Umbilical cord (tissue), 2 donors: ENCODE measurements around the gene P3H3. TPM values are rescaled to one million over a fixed set of nuclear protein-coding genes. Genes with fewer than 3 reads are reported as not detected.

Source experiments
- DNase-seq: peaks from one replicate; pipeline ENCODE4 v3.0.0-alpha.2; 2015; ENCODE audit warnings: low spot score
- total RNA-seq: library from RNA; depleted of rRNA; stranded (reverse); fragments of >200 nt; gene quantifications from one replicate; pipeline ENCODE4 v1.2.3, GENCODE V29; 2014; ENCODE audit warnings: low replicate concordance; ENCODE audit not compliant: insufficient read depth

The P3H3 gene, protein sequence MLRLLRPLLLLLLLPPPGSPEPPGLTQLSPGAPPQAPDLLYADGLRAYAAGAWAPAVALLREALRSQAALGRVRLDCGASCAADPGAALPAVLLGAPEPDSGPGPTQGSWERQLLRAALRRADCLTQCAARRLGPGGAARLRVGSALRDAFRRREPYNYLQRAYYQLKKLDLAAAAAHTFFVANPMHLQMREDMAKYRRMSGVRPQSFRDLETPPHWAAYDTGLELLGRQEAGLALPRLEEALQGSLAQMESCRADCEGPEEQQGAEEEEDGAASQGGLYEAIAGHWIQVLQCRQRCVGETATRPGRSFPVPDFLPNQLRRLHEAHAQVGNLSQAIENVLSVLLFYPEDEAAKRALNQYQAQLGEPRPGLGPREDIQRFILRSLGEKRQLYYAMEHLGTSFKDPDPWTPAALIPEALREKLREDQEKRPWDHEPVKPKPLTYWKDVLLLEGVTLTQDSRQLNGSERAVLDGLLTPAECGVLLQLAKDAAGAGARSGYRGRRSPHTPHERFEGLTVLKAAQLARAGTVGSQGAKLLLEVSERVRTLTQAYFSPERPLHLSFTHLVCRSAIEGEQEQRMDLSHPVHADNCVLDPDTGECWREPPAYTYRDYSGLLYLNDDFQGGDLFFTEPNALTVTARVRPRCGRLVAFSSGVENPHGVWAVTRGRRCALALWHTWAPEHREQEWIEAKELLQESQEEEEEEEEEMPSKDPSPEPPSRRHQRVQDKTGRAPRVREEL
- total RNA-seq, result 74.6 TPM

DNA sequence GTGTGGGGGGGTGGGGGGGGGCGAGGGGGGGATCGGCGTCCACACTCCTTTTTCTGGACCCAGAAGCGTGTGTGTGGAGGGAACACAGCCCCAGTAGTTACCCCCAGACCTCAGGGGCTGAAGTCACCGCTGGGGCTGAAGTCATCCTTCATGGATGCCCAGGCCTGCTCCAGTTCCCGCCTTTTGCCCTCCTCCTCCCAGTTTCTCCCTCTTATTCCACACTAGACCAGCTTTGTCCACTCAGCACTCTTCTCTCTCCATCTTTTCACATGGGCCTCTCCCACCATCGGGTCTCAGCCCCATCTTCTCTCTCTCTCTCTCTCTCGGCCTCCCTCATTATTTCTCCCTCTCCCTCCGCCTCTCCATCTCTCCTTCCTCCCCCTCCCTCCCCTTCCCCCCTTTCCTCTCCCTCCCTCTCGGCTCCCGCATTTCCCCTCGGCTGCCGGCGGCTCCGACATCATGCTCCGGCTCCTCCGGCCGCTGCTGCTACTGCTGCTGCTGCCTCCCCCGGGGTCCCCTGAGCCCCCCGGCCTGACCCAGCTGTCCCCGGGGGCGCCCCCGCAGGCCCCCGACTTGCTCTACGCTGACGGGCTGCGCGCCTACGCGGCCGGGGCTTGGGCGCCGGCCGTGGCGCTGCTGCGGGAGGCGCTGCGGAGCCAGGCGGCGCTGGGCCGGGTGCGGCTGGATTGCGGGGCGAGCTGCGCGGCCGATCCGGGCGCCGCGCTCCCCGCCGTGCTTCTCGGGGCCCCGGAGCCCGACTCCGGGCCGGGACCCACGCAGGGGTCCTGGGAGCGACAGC lies at the start of gene P3H3:
Gene P3H3, plus strand, starts transcription at position 426 of the 799 bp plus-strand sequence. Its CDS starts 34 bp downstream, at position 460.
- DNase-seq, result peak; percentile 77

GRCh38 chr12:6778574-6779550 lies 49.3 kb upstream of the P3H3 start:
- peak; percentile 98 for DNase-seq

- DNase-seq, result no peak
Observed at GRCh38 chr12:6779708-6780432, 48.3 kb upstream of the P3H3 start.

GRCh38 chr12:6780573-6780972 lies 47.6 kb upstream of the P3H3 start:
- no peak for DNase-seq

GRCh38 chr12:6782119-6782518 lies 46.1 kb upstream of the P3H3 start:
- no peak for DNase-seq

DNA sequence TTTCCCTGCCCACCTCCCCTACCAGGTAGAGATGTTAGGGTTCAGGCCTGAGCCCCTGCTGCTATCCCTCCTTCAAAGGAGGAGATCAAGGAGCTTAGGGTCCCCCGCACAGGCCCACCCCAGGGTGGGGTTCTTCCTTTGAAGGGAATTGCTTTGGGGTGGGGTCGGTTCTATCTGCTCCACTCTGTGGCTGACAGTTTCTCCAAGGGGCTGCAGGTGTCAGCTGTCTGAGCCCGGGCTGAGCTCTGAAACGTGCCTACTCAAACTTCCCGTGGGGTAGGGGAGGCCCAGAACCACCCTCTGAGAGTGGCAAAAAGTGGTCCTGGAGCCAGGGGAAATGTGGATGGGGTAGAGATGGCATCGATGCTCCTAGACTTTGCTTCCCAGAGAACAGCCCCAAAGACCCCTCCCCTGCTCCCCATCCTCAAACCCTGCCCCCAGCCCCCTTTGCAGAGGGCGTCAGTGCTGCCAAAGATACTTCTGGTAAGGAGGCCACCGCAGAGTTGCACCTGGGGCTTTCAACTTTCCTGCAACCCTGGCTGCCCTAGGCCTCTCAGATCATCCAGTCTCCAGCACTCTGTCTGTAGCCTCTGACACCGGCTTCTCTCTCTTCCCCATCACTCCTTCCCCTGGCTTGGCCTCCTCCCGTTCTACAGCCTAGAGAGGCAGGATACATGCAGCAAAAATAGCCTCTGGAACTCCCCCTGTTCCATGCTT lies 45.2 kb upstream of the P3H3 start:
- DNase-seq, result no peak

GRCh38 chr12:6783828-6784227 lies 44.4 kb upstream of the P3H3 start:
- no peak for DNase-seq

DNA sequence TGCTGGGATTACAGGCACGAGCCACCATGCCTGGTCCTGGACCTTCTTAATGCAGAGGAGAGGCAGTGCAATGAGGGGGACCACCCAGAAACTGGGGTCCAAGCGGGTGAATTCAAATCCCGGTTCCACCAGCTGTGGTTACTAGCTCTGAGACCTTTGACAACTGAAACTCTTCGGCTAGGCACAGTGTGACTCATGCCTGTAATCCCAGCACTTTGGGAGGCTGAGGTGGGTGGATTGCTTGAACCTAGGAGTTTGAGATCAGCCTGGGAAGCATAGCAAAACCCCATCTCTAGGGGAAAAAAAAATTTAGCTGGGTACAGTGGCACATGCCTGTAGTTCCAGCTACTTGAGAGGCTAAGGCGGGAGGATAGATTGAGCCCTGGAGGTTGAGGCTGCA lies 43.9 kb upstream of the P3H3 start:
- DNase-seq, result no peak

- no peak for DNase-seq
Observed at GRCh38 chr12:6784761-6785160, 43.4 kb upstream of the P3H3 start.

- DNase-seq, result no peak
Observed at GRCh38 chr12:6786416-6787094, 41.7 kb upstream of the P3H3 start.

GRCh38 chr12:6787309-6787708 lies 40.9 kb upstream of the P3H3 start:
- DNase-seq, result no peak

DNA sequence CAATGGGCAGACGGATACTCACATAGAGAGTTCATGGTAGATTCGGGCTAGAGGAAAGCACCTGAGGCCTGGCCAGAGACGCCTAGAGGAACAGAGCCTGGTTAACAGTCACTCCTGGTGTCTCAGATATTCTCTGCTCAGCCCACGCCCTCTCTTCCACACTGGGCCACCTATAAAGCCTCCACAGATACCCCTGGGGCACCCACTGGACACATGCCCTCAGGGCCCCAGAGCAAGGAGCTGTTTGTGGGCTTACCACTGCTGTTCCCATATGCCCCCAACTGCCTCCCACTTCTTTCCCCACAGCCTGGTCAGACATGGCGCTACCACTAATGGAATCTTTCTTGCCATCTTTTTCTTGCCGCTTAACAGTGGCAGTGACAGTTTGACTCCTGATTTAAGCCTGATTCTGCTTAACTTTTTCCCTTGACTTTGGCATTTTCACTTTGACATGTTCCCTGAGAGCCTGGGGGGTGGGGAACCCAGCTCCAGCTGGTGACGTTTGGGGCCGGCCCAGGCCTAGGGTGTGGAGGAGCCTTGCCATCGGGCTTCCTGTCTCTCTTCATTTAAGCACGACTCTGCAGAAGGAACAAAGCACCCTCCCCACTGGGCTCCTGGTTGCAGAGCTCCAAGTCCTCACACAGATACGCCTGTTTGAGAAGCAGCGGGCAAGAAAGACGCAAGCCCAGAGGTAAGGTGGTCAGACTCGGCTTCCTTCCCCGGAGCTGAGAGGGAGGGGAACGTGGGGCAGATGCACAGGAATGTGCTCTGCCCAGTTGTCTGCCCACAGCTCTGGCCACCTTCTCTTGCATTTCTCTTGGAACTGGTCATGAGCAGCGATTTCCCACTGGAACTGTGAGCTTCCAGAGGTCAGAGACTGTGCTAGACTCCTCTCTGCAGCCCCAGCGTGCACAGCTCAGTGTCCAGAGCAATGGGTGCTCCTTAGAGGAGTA lies 39.0 kb upstream of the P3H3 start, which contains the start of gene CD4:
Gene CD4, plus strand, starts transcription at position 557 of the 953 bp plus-strand sequence. CDS start 10,611 bp downstream, outside the sequence.
- peak; percentile 81 for DNase-seq

DNA sequence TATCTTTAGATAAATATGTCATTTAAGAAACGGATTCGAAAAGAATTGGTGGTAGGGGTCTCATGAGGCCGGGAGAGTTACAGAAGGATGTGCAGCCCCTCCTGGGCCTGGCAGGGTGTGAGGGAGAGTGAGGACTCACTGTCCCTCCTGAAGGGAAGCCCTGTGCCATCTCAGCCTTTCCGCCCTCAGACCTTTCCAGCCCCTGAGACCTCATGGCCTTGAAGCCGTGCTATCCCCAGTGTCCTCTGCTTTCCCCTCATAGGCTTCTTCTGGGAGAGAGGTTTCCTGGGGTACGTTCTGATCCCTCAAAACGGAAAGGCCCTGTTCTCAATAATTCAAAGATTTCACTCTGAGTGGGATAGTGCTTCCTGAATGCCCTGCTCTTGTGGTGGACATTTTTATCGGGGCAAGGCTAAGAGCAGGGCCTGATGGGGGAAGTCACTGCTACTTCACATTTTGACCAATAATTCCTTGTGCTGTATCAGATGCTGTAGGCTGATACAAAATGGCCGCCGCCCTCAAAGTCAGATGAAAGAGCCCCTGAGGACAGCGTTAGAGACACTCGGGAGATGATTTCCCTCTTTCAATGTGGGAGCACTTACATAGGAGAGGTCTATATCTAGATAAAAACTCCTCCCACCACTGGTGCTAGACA lies 37.6 kb upstream of the P3H3 start:
- no peak for DNase-seq

GRCh38 chr12:6791931-6792520 lies 36.2 kb upstream of the P3H3 start:
- no peak for DNase-seq

- peak; percentile 89 for DNase-seq
Observed at GRCh38 chr12:6792522-6793201, 35.5 kb upstream of the P3H3 start.

DNA sequence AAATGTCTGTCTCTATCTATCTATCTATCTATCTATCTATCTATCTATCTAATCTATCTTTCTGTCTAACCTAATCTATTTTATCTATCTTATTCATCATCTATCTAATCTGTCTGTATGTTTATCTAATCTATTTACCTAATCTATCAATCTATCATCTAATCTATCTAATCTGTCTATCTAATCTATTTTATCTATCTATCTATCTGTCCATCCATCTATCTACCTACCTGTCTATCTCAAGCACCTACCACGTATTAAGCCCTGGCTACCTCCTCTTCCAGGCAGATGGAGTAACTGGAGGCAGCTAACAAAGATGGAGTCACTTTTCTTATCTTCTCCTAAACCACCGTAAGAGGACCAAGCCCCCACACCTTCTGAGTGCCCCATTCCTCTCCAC lies 33.1 kb upstream of the P3H3 start:
- DNase-seq, result no peak
